Activated CD4-positive, alpha-beta T cell treated with anti-CD3 and anti-CD28 coated beads, Interleukin-2, amount 50 U/mL, for 4 hours (primary cell): ENCODE data around the gene RRN3.
"Not testable (repeated sequence)": the region's sequence is repeated elsewhere in the genome, so short reads cannot be mapped to it uniquely, and the experiment has no call there.

Experiments
- DNase-seq, 2 experiments: peaks; one replicate each; pipeline ENCODE4 v3.0.0-alpha.2; 2020

Gene RRN3, protein sequence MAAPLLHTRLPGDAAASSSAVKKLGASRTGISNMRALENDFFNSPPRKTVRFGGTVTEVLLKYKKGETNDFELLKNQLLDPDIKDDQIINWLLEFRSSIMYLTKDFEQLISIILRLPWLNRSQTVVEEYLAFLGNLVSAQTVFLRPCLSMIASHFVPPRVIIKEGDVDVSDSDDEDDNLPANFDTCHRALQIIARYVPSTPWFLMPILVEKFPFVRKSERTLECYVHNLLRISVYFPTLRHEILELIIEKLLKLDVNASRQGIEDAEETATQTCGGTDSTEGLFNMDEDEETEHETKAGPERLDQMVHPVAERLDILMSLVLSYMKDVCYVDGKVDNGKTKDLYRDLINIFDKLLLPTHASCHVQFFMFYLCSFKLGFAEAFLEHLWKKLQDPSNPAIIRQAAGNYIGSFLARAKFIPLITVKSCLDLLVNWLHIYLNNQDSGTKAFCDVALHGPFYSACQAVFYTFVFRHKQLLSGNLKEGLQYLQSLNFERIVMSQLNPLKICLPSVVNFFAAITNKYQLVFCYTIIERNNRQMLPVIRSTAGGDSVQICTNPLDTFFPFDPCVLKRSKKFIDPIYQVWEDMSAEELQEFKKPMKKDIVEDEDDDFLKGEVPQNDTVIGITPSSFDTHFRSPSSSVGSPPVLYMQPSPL

DNA sequence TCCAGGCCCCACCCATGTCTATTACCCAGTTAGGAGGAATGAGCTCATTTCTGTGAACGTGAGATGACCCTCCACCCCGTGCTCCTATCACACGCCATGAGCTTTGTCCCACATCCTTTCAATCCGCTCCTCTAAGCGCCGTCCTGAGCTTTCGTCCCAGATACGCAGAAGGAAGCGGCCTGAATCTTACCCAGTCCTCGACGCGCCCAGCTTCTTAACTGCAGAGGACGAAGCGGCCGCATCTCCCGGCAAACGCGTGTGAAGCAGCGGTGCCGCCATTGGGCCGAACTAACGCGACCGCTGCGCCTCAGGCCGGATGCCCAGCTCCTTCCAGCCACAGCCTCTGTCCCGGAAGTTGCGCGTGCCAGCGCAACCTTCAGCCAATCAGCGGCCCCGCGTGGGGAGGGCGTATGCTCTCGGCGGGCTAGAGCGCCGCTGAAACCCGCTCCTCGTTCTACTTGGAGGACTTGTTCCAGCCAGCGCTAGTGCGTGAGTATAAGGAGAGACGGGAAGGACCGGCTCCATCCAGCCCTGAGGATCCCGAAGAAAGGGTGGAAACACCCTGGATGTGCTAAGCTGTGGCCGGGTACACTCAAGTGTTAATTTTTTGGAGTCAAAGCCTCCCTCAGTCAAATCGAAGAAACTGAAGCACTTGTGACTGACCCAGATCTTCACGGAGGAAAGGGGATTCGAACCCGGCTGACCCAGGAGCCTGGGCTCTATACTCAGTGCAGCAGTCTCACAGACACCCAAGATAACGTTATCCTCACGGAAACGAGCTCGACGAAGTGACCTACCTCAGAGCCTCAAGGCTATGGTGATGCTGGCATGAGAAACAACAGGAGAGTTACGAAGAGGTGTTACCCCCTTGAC, at the start of gene RRN3:
Gene RRN3 (minus strand): TSS at position 318 of the 873 bp plus-strand sequence. CDS start 39 bp downstream, at position 279.
- peak; percentile 74 to 77 for DNase-seq

DNA sequence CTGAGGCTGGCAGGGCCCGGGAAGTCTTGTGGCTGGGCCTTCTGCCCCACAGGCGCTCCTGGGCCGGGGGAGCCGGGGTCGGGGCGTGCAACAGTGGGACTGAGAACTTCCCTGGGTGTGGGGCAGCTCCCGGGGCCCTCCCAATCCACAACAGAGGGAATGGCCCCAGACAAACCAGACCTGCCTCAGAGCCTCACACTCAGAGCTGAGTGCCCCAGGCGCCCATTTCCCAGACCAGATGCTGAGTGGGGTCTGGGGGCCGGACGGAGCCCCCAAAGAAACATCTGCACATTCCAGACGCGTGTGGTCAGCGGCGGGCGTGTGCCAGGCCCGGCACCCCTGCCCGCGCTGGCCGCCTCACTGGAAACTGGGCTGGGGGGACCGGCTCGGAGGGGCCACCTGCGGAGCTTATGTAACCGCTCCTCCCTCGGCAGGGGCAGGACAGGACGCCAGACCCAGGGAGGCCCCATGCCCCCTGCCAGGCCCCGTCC, 49.6 kb upstream of the RRN3 start:
- DNase-seq, result not testable (repeated sequence)

DNA sequence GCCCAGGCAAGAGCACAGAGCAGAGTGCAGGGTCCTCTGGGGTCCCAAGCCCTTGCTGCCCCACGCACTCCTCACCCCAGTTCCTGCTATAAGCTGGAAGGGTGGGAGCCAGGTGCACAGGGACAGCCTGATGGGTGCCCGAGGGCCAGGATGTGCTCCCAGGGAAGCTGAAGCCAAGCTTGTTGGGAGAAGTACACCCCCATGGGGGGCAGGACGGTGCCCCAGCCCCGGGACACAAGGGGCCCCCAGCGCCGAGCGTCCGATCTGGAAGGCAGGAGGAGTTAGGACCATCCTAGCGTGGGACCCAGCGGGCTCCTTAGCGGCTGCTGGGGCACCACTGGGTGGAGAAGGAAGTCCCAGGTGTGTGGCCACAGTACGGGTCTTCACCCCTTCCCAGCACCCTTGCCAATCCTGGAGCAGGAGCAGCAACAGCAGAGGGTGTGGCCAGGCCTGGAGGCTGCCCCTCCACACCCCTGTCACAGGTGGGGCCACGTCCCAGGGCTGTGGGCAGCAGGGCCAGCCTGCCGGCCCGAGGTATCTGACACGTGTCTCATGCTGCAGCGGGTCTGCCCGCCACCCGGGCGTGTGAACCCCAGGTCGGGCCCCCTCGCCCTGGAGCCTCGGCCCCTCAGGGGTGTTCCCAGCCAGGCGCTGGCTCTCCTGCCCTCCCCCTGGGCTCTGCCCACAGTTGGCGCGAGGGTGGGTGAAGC, 49.0 kb upstream of the RRN3 start:
- not testable (repeated sequence) for DNase-seq

DNA sequence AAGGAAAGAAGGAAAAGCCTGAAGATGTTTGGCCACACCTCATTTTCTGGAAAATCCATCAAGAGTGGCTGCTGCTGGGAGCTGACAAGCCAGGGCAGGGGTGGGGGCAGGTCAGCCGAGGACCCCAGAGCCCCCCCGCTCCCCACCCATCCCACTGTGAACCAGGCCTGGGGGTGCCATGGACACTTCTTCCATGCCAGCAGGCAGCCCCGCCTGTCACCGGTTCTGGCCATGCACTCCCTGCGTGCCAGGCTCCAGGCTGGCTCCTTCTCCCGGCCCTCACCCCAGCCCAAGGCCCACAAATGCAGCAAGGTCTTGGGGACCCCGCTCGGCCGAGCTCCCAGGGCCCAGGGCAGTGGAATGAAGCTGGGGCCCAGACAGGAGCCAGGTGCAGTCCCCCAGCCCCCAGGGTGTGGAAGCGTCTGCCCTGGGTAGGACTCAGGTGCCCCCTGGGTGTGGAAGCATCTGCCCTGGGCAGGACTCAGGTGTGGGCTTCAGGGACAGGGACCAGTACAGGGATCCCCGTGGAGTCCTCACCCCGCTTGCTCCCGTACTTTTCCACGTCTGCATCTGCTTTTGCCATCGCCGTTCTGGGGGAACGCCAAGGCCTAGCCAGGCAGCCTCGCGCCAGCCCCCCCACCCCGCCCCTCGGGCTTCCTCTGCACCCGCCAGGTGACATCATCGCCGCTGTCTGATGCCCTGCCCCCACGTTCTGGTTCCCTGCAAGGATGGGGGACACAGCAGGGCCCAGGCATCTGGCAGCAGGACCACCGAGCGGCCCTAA, 48.2 kb upstream of the RRN3 start:
- not testable (repeated sequence) for DNase-seq

DNA sequence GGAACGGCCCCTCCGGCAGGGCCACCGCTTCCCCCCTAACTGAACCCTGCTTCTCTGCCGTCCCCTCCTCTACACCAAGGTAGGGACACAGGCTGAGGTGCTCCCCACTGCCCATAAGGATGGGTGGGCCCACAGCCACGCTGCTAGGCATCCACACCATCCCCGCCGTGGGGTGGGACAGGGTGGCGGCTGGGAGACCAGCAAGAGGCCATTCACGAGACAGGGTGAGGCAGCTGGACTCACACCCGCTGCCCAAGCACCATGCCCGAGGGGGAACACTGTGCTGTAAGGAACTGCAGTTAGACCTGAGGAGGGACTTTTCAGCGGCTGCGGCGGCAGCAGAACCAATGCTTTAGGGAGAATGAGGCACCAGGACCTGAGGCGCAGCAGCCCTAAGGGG, 47.5 kb upstream of the RRN3 start:
- no peak for DNase-seq

DNA sequence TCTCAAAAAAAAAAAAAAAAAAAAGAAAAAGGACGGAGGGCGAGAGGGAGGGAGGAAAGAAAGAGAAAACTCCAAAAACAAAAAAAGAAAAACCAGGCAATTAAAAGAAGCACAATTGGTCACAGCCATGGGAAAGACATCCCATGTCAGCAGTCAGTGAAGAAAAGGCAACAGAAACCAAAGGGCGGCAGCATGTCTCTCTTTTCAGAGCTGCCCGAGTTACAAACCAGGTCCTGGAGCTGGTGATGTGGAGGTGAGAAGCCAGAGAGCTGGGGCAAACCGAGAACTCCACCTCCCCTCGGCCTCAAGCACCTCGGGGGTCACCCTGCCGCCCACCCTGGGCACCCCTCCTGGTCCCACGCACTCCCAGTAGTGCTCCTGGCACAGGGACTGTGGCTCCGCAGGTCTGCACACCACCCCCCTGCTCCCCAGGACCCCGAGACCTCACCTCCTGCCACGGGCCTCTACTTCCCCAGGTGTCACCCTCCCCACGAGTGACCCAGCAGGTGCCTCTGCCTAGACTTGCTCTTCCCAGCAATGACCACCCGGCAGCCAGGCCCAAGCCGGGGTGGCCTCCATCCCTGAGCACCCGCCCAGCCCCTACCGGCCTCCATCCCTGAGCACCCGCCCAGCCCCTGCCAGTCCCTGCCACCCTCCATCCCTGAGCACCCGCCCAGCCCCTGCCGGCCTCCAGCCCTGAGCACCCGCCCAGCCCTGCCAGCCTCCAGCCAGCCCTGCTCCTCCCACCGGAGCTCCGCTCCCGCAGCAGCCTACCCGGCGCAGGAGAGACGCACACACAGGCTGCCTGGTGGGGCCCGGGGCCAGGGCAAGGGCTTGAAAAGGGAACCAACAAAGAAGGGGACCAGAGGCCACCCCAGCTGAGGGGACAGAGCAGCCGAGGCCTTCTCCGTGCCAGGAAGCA, 46.6 kb upstream of the RRN3 start:
- not testable (repeated sequence) for DNase-seq

DNA sequence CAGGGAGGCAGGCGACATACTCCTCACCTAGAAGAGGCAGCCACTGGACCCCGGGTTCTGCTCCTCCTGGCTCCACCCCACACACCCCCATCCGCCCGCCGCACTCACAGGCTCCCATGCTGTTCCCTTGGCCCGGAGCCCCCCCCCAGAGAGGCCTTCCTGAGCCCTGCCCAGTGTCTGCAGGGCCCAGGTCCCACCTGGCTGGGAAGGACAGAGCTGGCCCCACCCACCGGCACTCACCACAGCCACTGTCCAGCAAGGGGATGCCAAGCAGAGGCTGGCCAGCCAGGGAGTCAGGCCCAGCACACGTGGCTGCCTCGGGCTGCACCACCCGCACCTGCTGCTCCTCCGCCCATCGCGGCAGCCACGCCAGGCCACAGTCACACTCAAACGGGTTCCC, 43.4 kb upstream of the RRN3 start:
- not testable (repeated sequence) for DNase-seq

DNA sequence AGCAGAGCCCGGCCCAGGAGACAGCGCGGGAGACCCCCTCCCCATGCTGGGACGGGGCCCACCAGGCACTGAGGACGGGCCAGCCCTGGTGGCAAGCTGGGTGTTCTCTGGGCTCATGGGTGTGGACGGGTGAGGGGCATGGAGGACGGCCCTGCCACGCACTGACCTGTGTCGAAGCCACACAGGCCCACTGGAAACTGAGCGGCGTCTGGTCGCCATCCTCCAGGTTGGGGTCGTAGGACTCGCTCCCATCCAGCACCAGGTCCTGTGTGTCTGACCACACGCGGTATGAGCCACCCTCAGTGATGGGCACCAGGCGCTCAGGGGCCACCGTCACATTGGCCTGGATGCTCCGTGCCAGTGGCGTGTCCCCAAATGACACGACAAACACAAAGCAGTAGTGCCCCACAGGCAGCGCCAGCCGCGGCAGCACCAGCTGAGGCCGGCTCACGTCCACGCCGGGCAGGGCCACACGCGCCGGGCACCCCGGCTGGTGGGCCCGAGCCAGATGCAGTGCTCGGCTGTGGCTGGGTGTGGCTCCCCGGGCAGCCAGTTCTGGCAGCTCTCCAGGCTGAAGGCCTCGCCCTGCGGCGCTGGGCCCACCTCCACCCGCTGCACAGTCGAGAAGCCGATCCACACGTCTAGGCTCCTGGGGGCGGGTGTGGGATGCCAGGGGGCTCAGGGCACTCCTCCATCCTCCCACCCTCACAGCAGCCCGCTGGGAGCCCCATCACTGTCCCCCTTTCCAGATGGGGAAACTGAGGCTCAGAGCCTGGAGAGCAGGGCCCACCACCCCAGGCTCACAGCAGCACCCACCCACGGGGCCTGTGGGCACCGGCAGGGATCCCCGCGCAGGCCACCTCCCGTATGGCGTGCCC, 41.6 kb upstream of the RRN3 start:
- DNase-seq, result not testable (repeated sequence)

DNA sequence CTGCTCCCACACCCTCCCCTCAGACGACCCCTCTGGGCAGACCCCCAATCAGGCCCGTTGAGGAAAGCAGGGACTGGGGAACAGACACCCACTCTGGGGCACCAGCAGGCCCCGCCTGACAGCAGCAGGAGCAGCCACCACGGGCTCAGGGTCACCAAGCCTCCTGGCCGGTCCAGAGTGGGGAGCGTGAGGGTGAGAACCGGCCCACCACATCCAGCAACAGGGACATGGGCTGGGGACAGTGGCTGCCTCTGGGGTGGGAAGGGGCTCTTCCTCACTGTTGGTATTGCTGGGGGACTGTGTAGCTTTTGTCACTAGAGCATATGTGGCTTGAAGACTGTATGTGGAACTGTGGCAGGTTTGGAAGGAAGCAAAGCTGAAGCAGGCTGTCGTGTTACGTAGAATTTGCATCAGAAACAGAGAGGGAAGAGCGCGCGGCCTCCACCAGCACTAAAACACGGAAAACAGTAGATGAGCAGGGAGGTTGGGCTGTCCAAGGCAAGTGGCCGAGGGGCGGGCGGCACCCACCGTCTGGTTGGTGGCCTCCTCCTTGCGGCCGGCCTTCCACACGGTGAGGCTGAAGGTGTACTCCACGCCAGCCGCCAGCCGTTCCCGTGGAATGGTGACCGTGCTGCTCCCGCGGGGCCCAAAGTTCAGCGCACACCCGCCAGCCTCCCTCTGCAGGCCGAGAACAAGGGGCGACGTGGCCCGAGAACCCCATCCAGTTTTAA, 40.8 kb upstream of the RRN3 start:
- DNase-seq, result not testable (repeated sequence)

DNA sequence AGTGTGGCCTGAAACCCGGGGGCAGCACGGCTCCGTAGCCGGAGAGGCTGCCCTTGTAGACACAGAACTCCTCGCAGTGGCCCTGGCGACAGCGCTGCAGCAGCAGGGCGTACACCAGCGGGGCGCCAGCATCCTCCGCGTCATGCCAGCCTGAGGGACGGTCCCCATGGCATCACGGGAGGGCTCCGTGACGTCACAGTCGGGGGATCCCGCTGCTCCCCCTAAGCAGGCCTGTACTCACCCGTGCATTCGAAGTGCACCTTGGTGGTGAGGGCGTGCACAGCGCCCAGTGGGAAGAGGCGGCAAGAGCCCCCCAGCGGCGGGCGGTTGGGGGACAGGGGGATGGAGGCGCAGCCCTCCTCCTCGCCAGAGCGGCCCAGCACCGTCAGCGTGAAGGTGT, 39.5 kb upstream of the RRN3 start:
- not testable (repeated sequence) for DNase-seq

DNA sequence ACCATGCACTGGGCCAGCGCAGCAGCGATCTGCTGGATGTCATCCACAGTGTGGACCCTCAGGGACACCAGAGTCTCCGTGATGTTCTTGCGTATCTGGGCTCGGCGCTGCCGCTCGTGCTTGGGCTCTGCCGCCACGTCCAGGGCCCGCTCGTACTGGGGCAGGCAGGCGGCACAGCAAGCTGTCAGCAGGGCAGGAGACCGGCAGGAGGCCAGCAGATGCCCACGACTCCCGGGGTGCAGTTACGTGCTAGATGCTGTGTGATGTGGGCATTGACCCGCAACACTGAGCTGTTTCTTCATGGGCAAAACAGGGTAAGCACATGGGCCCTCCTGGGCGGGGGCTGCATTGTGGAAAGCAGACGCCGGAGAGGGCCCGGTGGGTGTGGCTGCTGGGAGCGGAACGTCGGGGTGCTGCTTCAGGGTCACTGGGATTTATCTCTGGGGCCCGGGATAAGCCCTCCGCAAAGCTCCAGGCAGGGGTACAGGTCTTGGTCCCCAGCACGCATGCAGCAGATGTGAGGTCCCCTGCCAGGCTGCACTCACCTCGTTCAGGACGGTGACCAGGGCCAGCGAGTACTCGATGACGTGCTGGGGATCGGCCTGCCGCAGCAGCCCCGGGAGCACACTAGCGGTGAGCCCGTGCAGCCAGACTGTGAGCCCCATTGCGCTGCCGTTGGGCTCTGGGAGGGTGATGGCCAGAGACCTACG, 38.8 kb upstream of the RRN3 start:
- DNase-seq, result not testable (repeated sequence)

DNA sequence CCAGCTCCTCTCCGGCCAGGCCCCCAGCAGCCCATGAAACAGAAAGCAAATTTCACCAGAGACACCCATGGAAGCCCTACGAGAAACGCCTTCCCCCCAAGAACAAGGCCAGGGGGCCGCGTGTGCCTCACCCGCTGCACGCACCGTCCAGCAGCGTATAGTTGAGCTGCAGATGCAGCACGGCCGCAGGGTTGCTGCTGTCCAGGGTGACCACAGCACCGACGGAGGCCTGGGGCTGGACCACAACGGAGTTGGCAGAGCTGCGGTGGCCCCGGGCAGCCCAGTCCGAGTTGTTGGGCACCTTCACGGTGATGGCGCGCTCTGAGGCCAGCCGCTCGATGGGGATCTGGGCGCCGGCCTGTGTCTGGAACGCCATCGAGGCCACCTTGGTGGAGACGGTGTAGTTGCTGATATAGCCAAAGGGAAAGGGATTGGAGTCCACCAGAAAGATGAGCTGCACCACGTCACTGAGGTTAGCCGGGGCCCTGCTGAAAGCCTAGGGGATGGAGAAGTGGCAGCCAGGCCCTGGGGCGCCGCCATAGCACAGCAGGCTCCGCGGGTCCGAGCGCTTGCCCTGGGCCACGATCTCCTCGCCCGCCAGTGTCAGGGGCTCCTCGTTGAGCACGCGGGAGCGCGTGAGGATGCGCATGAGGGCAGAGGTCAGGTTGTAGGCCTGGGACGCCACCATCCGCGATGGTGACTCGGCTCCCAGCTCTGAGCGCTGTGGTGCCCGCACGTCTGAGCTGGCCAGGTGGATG, 37.0 kb upstream of the RRN3 start:
- not testable (repeated sequence) for DNase-seq

DNA sequence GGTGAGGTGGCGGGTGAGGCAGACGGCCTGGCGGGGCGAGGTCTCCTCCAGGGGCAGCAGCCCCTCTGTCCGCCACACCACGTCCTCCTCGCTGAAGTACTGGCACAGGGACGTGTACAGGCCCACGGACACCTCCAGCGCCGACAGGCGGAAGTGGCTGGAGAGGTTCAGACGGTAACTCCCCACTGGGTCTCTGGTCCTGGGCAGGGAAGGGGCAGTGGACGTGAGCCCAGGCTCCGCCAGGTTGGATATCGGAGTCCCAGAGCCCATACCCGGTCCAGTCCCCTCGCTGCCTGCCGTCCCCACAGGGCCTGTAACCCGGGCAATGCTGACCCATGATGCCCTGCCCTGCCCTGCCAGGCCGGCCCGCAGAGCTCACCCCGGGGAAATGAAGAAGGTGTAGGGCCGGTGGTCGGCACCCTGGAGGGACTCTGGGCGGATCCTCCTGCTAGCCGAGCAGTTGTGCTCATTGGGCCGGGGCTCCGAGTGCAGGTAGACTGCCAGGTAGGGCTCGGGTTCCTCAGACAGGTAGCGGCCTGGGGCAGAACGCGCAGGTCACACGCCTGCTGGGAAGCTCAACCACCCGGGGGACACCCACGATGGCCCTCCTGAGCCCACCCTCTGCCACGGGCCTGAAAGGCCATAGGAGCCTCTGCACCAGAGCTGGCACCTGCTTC, 36.3 kb upstream of the RRN3 start:
- DNase-seq, result not testable (repeated sequence)

DNA sequence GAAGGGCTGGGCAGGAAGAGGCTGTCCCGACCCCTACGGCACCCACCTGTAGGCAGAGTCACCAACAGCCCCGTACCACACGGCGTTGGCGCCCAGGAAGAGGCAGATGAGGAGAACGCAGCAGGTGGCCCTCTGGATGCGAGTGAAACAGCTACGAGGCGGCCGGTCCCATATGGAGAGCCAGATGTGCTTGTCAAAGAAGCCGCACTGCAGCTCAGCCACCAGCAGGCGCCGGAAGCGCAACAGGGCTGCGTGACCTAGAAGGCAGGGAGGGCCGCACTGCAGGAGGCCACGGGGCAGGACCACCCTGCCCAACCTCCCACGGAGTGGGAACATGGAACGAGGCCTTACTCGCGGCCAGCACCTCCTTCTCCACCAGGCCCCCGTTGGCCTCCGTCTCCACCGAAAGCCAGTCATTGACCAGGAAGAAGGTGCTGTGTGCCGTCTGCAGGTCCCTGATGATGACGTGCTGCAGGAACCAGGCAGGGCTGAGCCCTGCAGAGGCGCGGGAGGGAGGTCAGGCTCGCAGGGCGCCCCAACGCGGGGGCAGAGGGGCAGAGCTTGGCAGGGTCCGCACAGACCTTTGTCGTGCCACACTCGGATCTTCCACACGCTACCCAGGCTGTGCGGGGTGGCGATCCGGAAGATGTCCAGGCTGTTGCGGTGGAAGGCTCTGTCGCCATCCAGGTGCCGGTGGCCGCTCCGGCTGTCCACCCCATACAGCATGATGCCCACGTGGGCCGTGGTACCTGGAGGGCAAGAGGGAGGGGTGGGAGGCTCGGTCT, 33.8 kb upstream of the RRN3 start:
- not testable (repeated sequence) for DNase-seq

DNA sequence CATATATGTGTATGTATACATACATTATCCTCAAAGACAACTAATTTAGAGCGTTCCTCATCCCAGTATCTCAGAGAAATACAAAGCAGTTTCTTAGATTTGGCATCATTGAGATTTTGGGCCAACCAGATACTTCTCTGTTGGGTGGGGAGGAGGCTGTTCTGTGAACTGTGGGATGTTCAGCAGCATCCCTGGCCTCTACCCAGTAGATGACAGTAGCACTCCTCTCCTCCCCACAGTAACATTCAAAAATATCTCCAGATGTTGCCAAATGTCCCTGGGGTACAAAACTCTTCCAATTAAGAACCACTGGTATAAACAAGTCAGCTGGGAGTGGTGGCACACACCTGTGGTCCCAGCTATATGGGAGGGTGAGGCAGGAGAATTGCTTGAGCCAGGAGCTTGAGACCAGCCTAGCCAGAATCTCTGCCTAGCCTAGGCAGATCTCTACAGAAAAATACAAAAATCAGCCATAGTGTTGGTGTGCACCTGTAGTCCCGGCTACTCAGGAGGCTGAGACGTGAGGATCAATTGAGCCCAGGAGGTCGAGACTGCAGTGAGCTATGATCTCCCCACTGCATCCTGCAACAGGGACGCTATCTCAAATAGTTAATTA, 6.4 kb upstream of the RRN3 start:
- DNase-seq, result not testable (repeated sequence)
